ENCODE measurements around the gene TAAR1. TPM values are rescaled to one million over a fixed set of nuclear protein-coding genes. Genes with fewer than 3 reads are reported as not detected.
A peak's percentile ranks its signal among the peaks of the same experiment; 100 is the strongest.

The TAAR1 gene
- total RNA-seq, 1 donor = not detected

- Histone ChIP-seq H3K4me1 (ENCODE audit: insufficient read depth, low read length) (no peaks in the 10 kb centered on the region), H4K20me1 (ENCODE audit: insufficient read depth, low read length) (no peaks in the 10 kb centered on the region), H3K79me2 (ENCODE audit: insufficient read depth, low read length) (no peaks in the 10 kb centered on the region), H2AFZ (ENCODE audit: low read length) (no peak overlapping the region), H3K9me3 (ENCODE audit: low read depth, low read length) (no peaks in the 10 kb centered on the region), H3K4me3 (ENCODE audit: insufficient read depth, low read length) (no peak overlapping the region), H3K27ac (ENCODE audit: low read depth, low read length) (no peak overlapping the region), H3K4me2 (ENCODE audit: insufficient read depth, low read length) (no peak overlapping the region), H3K27me3 (ENCODE audit: insufficient read depth, low read length) (no peaks in the 10 kb centered on the region), H3K36me3 (ENCODE audit: insufficient read depth, low read length) (no peaks in the 10 kb centered on the region)
- TF ChIP-seq, protein P1, sequence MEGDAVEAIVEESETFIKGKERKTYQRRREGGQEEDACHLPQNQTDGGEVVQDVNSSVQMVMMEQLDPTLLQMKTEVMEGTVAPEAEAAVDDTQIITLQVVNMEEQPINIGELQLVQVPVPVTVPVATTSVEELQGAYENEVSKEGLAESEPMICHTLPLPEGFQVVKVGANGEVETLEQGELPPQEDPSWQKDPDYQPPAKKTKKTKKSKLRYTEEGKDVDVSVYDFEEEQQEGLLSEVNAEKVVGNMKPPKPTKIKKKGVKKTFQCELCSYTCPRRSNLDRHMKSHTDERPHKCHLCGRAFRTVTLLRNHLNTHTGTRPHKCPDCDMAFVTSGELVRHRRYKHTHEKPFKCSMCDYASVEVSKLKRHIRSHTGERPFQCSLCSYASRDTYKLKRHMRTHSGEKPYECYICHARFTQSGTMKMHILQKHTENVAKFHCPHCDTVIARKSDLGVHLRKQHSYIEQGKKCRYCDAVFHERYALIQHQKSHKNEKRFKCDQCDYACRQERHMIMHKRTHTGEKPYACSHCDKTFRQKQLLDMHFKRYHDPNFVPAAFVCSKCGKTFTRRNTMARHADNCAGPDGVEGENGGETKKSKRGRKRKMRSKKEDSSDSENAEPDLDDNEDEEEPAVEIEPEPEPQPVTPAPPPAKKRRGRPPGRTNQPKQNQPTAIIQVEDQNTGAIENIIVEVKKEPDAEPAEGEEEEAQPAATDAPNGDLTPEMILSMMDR (IDR thresholded peaks at IDR 0.05; ENCODE audit: extremely low read depth, low read depth, low read length) = no peak
- no peak for DNase-seq (ENCODE audit: insufficient read length, low spot score, missing footprints)
These were observed 45.0 kb upstream of the TAAR1 start for GRCh38 chr6:132703936-132704335.

GRCh38 chr6:132698608-132699007, 39.6 kb upstream of the TAAR1 start:
- H3K4me2 ChIP-seq (ENCODE audit: insufficient read depth, low read length) = no peak overlapping the region
- H3K36me3 ChIP-seq (ENCODE audit: insufficient read depth, low read length) = no peaks in the 10 kb centered on the region
- H3K79me2 ChIP-seq (ENCODE audit: insufficient read depth, low read length) = no peaks in the 10 kb centered on the region
- no peaks in the 10 kb centered on the region for H3K9me3 ChIP-seq (ENCODE audit: low read depth, low read length)
- H3K4me3 ChIP-seq (ENCODE audit: insufficient read depth, low read length) = no peak overlapping the region
- no peaks in the 10 kb centered on the region for H3K27me3 ChIP-seq (ENCODE audit: insufficient read depth, low read length)
- H3K4me1 ChIP-seq (ENCODE audit: insufficient read depth, low read length) = no peaks in the 10 kb centered on the region
- H4K20me1 ChIP-seq (ENCODE audit: insufficient read depth, low read length) = no peaks in the 10 kb centered on the region
- TF ChIP-seq, protein P1 (IDR thresholded peaks at IDR 0.05; ENCODE audit: extremely low read depth, low read depth, low read length) = no peak
- no peak for DNase-seq (ENCODE audit: insufficient read length, low spot score, missing footprints)
- no peak overlapping the region for H3K27ac ChIP-seq (ENCODE audit: low read depth, low read length)
- H2AFZ ChIP-seq (ENCODE audit: low read length) = no peak overlapping the region

DNA sequence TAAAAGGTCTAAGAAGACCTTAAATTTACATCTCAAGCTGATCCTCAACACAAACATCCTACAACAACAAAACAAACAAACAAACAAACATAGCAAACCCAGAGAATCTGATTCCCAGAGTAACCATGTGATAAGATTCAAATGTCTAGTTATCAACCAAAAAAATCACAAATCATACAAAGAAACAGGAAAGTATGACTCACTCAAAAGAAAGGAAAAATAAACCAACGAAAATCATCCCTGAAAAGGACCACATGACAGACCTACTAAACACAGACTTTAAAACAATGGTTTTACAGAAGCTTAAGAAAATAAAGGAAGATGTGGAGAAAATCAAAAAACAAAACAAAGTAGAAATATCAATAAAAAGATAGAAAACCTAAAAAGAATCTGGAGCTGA, 36.8 kb upstream of the TAAR1 start:
- H3K4me2 ChIP-seq (ENCODE audit: insufficient read depth, low read length) = no peak overlapping the region
- H3K9me3 ChIP-seq (ENCODE audit: low read depth, low read length) = no peaks in the 10 kb centered on the region
- no peaks in the 10 kb centered on the region for H3K79me2 ChIP-seq (ENCODE audit: insufficient read depth, low read length)
- no peaks in the 10 kb centered on the region for H4K20me1 ChIP-seq (ENCODE audit: insufficient read depth, low read length)
- no peak for DNase-seq (ENCODE audit: insufficient read length, low spot score, missing footprints)
- no peak overlapping the region for H3K27ac ChIP-seq (ENCODE audit: low read depth, low read length)
- H3K27me3 ChIP-seq (ENCODE audit: insufficient read depth, low read length) = no peaks in the 10 kb centered on the region
- H3K4me3 ChIP-seq (ENCODE audit: insufficient read depth, low read length) = no peak overlapping the region
- no peak overlapping the region for H2AFZ ChIP-seq (ENCODE audit: low read length)
- TF ChIP-seq, protein P1 (IDR thresholded peaks at IDR 0.05; ENCODE audit: extremely low read depth, low read depth, low read length) = no peak
- no peaks in the 10 kb centered on the region for H3K4me1 ChIP-seq (ENCODE audit: insufficient read depth, low read length)
- no peaks in the 10 kb centered on the region for H3K36me3 ChIP-seq (ENCODE audit: insufficient read depth, low read length)

DNA sequence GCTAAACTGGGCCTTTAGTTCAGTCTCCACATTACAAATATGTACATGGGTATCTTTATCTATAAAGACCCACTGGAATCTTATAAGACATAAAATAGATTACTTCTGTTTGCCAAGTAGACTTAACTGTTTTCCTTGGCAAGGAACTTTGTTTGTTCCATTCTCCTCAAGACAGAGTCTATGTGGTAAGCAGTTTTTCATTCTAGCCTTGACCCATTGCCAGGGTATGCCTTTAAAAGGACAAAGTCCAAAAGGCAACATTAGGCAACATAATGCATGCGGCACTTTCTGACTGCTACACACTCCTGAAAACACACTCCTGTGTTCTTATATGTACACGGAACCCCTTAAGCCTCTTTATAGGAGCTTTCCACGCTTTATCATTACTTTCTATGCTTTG, 34.5 kb upstream of the TAAR1 start:
- H4K20me1 ChIP-seq (ENCODE audit: insufficient read depth, low read length) = no peaks in the 10 kb centered on the region
- TF ChIP-seq, protein P1 (IDR thresholded peaks at IDR 0.05; ENCODE audit: extremely low read depth, low read depth, low read length) = no peak
- no peaks in the 10 kb centered on the region for H3K4me1 ChIP-seq (ENCODE audit: insufficient read depth, low read length)
- no peak overlapping the region for H3K4me3 ChIP-seq (ENCODE audit: insufficient read depth, low read length)
- H3K9me3 ChIP-seq (ENCODE audit: low read depth, low read length) = no peaks in the 10 kb centered on the region
- H3K27me3 ChIP-seq (ENCODE audit: insufficient read depth, low read length) = no peaks in the 10 kb centered on the region
- DNase-seq (ENCODE audit: insufficient read length, low spot score, missing footprints) = peak; percentile 36
- H3K27ac ChIP-seq (ENCODE audit: low read depth, low read length) = no peak overlapping the region
- H3K79me2 ChIP-seq (ENCODE audit: insufficient read depth, low read length) = no peaks in the 10 kb centered on the region
- no peaks in the 10 kb centered on the region for H3K36me3 ChIP-seq (ENCODE audit: insufficient read depth, low read length)
- H3K4me2 ChIP-seq (ENCODE audit: insufficient read depth, low read length) = no peak overlapping the region
- no peak overlapping the region for H2AFZ ChIP-seq (ENCODE audit: low read length)
